Right hindlimb (tissue), 1 donor: ENCODE measurements around the gene SNX30.
"Not testable (repeated sequence)": the region's sequence is repeated elsewhere in the genome, so short reads cannot be mapped to it uniquely, and the experiment has no call there.

Experiments used
- DNase-seq: peaks from one replicate; pipeline ENCODE4 v3.0.0-alpha.2; 2018

Gene SNX30

DNA sequence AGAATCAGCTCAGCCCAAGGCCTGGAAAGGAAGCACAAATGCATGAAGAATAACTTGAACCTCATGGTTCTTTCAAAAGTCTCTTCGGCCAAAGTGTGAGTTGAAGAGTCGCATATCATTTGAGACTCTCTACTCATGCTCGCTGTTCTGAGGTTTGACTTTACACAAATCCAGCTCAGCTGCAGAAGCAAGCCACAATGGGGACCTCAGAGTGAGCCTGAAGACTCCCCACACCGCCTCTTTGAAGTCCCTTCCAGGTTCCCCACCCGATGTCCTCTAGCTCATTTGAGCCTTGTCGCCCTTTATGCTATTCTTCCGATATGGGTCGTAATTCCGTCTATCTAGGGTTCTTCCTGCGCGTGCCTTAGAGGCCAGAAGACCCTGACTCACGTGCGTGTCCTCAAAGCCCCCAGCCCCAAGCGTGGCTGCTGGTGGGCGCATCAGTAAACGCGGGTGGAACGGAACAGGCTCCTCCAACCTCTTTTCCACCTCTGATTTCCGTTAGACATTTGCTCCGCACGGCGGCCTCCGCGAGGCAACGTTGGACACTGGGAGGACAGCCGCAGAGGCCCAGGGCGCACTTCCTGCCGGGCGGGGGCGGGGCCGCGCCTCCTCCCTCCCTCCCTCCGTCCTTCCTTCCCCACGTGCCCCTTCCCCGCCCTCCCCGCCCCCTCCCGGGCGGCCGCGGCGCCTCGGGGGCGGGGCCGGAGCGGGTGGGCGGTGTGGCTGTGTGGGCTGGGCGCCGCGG is at the start of gene SNX30:
Gene SNX30 (plus strand): TSS at position 745 of the 748 bp plus-strand sequence. CDS start 242 bp downstream, outside the sequence.
- DNase-seq, result peak; percentile 95

DNA sequence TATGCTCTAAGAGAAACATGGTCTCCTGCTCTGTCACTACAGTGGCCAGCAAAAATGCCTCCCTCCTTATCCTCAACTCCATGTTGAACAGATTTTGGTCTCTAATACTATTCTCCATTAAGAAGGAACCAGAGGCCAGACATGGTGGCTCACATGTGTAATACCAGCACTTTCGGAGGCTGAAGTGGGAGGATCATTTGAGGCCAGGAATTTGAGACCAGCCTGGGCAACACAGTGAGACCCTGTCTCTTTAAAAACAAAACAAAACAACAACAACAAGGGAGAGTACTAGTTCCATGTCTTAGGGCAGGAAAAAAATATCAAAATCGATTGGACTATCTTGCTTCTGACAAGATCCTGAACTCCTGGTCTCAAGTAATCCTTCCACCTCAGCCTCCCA is 47.3 kb upstream of the SNX30 start:
- DNase-seq, result no peak

- DNase-seq, result peak; percentile 24
These were observed 44.7 kb upstream of the SNX30 start for GRCh38 chr9:112705768-112706427.

- DNase-seq, result no peak
These were observed 39.4 kb upstream of the SNX30 start for GRCh38 chr9:112711050-112711689.

DNA sequence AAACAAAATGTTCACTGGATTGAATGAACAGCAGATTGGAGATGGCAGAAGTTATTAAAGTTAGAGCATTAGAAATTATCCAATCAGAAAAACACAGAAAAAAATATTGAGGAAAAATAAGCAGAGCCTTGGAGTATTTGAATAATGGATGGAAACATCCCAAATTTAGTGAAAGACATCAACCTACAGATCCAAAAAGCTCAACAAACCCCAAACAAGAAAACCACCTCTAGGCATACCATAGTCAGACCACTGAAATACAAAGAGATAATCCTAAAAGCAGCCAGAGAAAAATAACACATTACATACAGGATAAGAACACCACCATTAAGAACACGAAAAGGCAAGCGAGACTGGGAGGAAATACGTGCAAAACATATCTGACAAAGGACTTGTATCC is 37.9 kb upstream of the SNX30 start:
- DNase-seq, result no peak

DNA sequence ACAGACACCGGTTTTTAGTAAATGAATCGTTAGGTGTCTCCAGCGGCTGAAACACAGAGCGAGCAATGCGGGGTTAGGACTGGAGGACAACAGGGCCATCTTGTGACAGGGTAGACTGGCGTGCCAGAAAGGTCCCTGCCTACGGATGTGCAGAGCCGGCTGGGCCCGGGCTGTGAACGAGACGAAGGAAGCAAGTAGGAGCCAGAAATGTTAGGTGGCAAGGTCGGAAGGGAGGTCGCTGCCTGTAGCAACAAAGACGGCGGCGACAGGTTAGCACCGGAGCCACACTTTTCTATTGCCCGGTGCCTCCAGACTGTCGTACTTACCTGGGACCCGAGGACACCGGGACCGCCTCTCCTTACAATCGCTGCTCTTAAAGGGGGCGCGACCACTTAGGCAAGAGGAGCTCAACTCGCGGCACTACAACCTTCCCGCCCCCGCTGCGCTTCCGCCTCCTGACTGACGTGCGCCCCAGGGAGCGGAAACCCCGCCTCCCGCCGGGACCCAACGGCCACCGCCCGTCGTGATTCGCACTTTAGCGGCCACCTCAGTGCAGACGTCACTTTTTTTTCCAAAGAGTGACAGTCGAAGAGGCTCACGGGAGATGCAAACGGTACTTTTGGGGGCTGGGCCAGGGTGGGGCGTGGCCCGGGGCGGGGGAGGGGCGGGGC is 32.8 kb upstream of the SNX30 start, which contains the start of gene INIP:
Gene INIP (minus strand): TSS at position 457 of the 671 bp plus-strand sequence. CDS start 1,632 bp downstream, outside the sequence.
- DNase-seq, result peak; percentile 97

GRCh38 chr9:112719241-112719691 is 31.3 kb upstream of the SNX30 start:
- no peak for DNase-seq

DNA sequence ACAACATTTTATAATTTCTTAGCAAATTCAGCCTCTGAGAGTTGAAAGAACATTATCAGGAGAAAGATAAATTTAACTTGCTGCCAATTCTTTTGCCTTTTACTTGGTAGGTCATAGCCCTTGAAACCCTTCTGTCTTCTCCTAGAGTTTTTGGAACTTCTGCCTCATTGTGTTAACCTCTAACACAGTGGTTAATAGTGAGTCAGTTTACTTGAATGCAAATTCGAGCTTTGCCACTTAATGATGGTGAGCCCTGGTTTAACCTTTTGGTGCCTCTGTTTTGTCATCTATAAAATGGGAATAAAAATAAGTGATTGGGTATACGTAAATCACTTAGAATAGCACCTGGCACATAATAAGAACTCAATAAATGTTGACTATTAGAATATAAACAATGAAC is 30.9 kb upstream of the SNX30 start:
- DNase-seq, result no peak

DNA sequence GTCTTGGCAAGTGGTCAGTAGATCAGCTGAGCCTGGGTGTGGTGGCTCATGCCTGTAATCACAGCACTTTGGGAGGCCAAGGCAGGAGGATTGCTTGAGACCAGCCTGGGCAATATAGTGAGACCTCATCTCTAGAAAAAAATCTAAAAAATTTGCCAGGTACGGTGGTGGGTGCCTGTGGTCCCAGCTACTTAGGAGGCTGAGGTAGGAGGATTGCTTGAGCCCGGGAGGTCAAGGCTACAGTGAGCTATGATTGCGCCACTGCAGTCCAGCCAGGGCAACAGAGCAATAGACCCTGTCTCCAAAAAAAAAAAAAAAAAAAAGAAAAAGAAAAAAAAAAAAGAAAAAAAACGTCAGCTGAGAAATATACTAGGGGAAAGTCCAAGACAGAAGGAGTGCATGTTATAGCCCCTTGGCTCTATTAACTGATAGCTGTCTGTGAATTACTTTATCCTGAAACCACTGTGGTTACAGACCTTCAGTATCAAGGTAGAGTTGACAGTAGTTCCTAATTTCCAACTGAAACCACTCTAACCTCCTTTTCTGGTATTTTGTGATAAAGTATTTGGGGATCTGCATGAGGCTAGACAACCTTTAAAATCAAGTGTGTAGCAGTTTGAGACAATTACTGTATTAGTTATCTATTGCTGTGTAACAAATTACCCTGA is 30.3 kb upstream of the SNX30 start:
- no peak for DNase-seq

GRCh38 chr9:112722749-112723148 is 27.8 kb upstream of the SNX30 start:
- not testable (repeated sequence) for DNase-seq

DNA sequence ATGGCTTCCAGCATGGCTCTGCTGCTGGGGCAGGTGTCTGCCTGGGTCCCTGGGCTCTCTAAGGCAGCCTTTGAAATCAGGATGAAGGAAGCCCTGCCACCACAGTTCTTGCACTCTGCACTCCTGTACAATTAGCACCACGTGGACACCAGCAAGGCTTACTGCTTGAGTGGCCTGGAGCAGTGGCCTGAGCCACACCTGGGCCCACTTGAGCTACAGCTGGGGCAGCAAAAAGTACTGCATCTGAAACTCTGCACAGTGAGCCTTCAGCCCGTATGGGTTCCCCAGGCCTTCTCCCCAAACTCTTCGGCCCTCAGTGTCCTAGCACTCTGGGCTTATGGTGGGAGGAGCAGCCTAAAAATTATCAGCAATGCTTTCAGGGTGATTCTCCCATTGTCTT is 24.6 kb upstream of the SNX30 start:
- DNase-seq, result no peak

DNA sequence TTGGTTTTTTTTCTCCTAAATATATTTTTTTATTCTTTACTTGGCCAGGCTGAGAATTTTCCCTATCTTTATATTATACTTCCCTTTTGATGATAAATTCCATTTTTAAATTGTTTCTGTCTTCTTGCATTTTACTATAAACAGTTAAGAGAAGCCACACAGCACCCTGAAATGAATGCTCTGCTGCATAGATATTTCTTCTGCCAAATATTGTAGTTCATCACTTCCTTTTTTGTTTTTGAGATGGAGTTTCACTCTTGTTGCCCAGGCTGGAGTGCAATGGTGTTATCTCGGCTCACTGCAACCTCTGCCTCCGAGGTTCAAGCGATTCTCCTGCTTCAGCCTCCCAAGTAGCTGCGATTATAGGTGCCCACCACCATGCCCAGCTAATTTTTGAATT is 24.1 kb upstream of the SNX30 start:
- no peak for DNase-seq

- no peak for DNase-seq
These were observed 22.2 kb upstream of the SNX30 start for GRCh38 chr9:112728401-112728800.

GRCh38 chr9:112731971-112732370 is 18.6 kb upstream of the SNX30 start:
- no peak for DNase-seq

DNA sequence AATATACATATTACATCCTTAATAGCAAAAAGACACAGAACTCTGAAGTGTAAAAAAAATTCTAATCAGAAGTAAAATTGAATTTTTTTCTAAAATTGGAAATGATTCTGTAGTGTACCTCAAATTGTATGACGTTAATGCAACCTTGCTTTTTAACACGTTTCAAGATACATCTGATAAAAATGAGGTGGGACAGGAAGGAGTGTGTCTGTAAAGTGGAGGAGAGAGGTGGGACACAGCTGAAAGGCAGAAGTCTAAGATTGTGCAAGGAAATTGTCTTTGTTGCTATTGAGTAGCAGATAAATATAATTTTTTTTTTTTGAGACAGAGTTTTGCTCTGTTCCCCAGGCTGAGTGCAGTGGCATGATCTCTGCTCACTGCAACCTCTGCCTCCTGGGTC is 15.7 kb upstream of the SNX30 start:
- no peak for DNase-seq

- DNase-seq, result no peak
These were observed 7.2 kb upstream of the SNX30 start for GRCh38 chr9:112743216-112743836.

DNA sequence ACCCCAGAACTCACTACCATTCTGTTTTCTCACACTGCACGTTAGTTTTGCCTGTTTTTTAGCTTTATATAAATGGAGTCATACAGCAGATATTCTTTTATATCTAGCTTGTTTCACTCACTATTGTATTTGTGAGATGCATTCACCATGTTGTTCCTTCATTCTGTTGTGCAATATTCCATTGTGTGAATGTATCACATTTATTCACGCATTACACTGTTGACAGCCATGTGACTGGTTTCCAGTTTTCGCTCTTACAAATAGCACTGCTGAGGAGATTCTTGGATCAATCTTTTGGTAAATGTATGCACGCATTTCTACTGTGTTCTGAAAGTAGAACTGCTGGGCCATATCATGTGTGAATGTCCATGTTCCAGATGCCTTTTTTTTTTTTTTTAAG is 6.4 kb upstream of the SNX30 start:
- DNase-seq, result no peak

GRCh38 chr9:112747094-112747493 is 3.5 kb upstream of the SNX30 start:
- no peak for DNase-seq

DNA sequence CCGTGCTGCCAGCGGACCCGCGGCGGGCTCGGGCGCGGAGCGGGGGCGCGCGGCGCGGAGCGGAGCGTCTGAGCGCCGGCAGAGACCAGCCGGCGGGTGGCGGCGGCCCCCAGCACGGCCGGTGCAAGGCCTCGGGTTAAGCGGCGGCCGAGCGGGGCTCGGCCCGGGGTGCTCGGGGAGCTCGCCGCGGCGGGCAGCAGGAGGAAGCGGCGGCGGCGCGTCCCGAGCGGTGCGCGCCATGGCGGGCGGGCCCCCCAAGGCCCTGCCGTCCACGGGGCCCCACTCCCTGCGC is 150 bp downstream of the SNX30 start:
- no peak for DNase-seq

DNA sequence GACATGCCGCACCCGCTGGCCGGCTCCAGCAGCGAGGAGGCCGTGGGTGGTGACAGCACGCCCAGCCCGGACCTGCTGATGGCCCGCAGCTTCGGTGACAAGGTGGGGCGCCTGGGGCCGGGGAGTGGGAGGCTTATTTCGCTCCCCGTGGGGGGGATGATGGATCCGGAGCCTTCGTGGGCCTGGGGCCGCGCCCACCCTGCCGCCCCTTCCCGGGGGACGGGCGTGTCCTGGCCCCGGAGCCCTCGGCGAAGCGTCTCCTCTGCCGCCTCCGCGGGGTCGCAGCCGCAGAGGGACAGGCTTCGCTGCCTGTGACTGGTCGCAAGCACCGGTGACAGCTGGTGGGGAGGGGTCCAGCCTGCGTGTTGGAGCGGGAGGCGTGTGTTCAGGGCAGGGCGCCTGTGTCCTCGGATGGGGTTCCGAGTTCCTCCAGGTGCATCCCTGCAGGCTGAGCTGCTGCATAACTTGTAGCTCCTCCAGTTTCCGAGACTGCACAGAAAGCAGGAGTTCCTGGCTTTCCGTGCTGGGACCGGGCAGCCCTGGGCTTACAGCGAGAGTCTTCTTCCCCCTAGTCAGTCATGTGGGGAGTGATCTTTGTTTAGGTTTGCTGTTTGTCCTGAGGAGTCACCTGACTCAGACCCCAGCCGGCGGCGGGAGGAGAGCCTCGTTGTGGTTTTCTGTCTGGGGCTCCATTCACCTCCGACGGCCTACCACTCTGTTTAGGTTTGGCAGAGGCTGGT is 666 bp downstream of the SNX30 start:
- peak; percentile 63 for DNase-seq

DNA sequence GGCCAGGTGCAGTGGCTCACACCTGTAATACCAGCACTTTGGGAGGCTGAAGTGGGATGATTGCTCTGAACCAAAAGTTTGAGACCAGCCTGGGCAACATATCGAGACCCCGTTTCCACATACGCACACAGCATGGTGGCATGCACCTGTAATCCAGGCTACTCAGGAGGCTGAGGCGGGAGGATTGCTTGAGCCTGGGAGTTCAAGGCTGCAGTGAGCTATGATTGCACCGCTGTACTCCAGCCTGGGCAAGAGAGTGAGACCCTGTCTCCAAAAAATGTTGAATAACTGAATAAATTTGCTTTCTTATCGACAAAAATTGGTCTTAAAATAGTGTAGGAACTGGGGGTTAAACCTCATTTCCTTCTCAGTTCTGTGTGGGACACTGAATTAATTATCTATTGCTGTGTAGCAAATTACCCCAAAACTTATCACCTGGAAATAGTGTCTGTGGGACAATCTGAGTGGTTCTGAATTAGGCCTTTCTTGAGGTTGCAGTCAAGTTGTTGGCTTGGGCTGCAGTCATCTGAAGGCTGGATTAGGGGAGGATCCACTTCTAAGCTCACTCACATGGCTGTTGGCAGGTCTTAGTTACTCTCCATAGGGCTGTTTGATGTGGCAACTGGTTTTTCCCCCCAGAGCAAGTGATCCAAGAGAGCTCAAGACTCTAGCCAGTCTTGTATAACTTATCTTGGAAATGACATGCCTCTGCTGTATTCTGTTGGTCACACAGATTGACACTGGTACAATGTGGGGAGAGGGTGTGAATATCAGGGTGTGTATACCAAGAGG is 2.0 kb downstream of the SNX30 start:
- DNase-seq, result no peak
